IPS-15b (cell line): ENCODE data around the gene KCNH2.

Experiments
- H3K27me3 ChIP-seq: one replicate; pipeline ENCODE4 v1.6.1; 2013; ENCODE audit warnings: low read length; ENCODE audit not compliant: control insufficient read depth, insufficient read depth
- H3K36me3 ChIP-seq: one replicate; pipeline ENCODE4 v1.6.1; 2013; ENCODE audit warnings: low read length; ENCODE audit not compliant: control insufficient read depth, insufficient read depth
- H3K4me1 ChIP-seq: one replicate; pipeline ENCODE4 v1.6.1; 2013; ENCODE audit warnings: mild to moderate bottlenecking, low read length; ENCODE audit not compliant: control insufficient read depth, insufficient read depth
- H3K4me3 ChIP-seq: one replicate; pipeline ENCODE4 v1.5.1; 2013; ENCODE audit warnings: low read depth, low read length
- H3K9ac ChIP-seq: one replicate; pipeline ENCODE4 v1.6.1; 2013; ENCODE audit warnings: low read depth, mild to moderate bottlenecking, low read length
- H3K9me3 ChIP-seq: one replicate; pipeline ENCODE4 v1.6.1; 2013; ENCODE audit warnings: mild to moderate bottlenecking, low read length; ENCODE audit not compliant: control insufficient read depth, insufficient read depth

KCNH2 gene

DNA sequence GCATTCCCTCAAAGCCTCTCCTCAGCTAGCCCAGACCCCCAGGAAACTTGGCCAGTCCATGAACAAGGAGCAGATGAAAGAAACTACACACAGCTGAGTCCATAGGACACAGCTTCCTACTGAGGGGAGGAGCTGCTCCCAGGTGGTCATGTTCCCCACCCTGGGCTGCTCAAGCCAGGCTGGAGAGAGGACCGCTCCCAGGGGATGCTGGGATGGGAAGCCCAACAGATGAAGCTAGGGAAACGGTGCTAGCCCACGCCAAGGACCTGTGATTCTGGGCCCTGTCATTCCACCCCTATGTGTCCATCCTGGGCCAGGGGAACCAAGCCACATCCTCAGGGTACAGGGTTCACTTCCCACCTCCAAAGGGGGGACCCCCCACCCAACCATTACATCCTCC lies 19.0 kb downstream of the KCNH2 start:
- no peaks in the 10 kb centered on the region for H3K27me3 ChIP-seq
- no peaks in the 10 kb centered on the region for H3K36me3 ChIP-seq
- H3K4me1 ChIP-seq = peaks cover 2% of the 10 kb centered on the region
- H3K9ac ChIP-seq = no peak overlapping the region
- H3K9me3 ChIP-seq = no peaks in the 10 kb centered on the region
- no peak overlapping the region for H3K4me3 ChIP-seq

DNA sequence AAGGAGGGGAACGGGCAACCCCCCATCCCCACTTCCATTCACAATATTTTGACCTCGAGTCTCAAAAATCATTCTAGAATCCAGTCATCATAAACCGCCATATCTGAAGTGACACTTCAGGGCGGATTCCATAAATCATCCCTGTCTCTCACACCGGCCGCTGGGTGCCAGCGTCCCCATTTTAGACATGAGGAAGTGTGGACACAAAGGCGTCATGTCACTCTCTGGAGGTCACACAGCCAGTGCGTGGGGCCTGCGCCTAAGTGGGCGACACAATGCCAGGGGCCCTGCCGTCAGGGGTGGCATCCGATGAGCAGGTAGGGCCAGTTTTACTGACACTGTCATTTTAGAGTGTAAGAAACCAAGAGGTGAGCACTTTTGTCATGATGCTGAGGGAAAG lies 19.5 kb downstream of the KCNH2 start:
- H3K4me3 ChIP-seq = no peak overlapping the region
- peaks cover 2% of the 10 kb centered on the region for H3K4me1 ChIP-seq
- H3K36me3 ChIP-seq = no peaks in the 10 kb centered on the region
- no peaks in the 10 kb centered on the region for H3K9me3 ChIP-seq
- no peak overlapping the region for H3K9ac ChIP-seq
- H3K27me3 ChIP-seq = no peaks in the 10 kb centered on the region

DNA sequence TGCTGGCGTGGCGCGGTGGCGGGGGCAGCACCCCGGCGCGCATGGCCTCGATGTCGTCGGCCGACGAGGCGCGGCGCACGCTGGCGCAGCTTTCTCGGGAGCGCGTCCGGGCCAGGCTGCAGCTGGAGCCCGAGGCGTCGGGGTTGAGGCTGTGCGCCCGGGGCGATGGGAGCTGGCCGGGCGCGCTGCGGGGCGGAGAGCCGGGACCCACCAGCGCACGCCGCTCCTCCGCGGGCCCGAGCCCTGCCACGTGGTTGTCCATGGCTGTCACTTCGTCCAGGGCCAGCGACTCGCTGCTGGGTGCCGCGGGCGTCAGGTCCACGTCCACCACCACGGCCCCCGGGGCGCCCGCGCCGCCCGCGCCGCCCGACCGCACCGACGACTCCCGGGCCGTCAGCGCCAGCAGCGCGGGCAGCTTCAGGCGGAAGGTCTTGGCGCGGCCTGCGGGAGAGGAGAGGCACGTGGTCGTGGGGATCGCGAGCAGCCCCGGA lies 20.0 kb downstream of the KCNH2 start:
- H3K4me1 ChIP-seq = peaks cover 2% of the 10 kb centered on the region
- H3K9ac ChIP-seq = no peak overlapping the region
- no peaks in the 10 kb centered on the region for H3K9me3 ChIP-seq
- no peaks in the 10 kb centered on the region for H3K27me3 ChIP-seq
- no peaks in the 10 kb centered on the region for H3K36me3 ChIP-seq
- H3K4me3 ChIP-seq = no peak overlapping the region

DNA sequence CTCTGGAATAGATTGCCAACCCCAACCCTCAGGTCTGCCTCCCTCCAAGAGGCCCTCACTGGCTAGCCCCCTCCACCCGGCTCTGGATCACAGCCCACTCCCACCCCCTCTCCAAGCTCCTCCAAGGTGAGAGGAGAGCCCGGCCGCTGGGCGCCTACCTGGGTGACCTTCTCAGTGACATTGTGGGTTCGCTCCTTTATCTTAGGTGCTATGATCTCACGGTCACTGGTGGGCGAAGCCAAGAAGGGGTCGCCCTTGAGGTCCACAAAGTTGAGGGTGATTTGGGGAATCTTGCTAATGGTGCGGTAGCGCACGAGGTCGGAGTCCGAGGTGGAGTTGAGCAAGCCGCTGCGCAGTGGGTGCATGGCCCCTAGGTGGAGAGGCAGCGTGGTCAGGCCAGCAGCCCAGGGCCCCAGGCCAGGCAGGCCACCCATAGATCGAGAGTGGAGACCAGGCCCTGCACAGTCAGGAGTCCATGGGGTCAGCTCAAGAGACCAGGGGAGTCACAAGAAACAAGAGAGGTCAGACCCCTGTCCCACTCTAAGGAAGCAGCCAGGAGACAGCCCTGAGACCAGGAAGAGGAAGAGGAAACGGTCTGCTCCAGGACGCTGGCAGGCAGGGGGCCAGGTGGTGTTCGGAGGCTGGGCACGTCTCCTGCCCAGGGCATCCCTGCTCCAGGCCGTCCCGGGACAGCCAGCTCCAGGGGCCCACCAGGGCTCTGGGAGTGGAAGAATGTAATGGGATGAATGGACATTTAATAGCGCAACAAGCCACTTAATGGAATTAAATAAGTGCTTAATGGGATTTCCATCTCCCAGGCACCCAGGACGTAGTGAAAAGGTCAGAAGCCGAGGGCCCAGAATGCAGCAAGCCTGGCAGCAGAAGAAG lies 20.7 kb downstream of the KCNH2 start:
- Histone ChIP-seq H3K9ac (no peak overlapping the region), H3K9me3 (no peaks in the 10 kb centered on the region), H3K36me3 (no peaks in the 10 kb centered on the region), H3K4me1 (no peaks in the 10 kb centered on the region), H3K4me3 (no peak overlapping the region), H3K27me3 (no peaks in the 10 kb centered on the region)

DNA sequence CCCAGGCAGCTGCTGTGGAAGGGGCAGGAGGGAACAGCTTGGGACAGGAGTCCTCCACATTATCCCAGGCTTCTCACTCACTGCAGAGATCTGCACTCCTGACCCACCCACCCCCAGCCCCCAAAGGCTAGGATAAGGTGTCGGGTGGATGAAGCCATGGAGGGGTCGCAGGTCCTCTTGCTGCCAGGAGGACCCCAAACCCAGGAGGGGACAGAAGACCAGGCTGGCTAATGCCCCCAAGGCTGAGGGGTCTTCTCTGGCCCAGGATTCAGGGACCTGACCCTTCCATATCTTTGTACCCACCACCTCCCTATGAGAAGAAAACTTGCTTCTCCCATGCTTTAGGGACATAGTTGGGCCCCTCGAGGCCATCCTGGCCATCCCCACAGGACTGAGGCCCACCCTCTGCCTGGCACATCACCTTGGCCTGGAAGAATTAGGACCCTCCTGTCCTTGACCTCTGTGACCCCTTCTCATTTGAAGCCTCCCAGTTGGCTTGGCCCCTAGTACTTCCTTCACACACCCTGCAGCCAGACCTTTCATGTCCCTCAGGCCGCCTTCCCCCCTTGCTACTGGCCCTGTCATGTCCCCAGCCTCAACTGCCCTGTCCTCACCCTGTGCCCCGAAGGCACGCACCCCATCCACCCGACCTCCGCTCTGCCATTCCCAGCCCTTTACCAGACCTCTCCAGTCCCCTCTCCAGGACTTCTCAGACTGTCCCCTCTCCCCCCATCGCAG lies 21.6 kb downstream of the KCNH2 start:
- no peaks in the 10 kb centered on the region for H3K9me3 ChIP-seq
- H3K4me1 ChIP-seq = no peaks in the 10 kb centered on the region
- no peak overlapping the region for H3K9ac ChIP-seq
- no peak overlapping the region for H3K4me3 ChIP-seq
- H3K36me3 ChIP-seq = no peaks in the 10 kb centered on the region
- H3K27me3 ChIP-seq = no peaks in the 10 kb centered on the region

DNA sequence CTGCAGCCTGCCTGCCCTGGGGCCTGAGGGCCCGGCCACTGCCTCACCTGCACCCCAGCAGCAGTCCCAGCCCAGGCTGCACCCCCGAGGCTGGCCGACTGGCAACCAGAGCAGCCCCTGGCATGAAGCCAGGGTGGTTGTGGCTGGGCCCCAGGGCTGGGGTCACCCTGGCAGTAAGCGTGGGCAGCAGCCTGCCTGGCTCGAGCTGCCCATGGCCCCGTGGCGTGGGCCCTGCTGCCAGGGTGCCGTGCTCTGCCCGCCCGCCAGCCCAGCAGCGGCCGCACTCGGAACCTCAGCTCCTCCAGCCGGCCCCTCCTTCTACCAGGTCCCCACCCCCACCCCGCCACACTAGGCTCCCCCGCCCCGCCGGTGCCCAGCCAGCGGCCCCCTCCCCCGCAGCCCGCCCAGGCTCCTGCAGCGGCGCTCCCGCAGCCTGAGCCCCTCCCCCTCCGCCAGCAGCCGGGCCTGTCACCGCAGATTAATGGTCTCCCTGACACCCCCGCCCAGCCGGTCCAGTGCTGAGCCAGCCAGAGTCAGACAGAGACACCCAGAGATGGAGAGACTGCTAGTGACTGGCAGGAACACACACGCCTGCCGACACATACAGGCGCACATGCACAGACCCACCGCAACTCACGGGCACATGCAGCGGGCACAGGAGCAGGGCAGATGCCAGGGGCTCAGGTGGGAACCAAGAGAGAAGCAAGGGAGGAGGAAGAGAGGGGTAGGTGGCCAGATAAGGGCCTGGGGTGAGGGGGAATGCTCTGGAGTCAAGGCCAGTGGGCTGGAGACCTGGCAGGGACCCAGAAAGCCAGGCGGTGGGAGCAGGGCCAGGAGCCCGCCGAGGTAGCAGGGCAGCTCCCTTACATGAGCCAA lies 22.4 kb downstream of the KCNH2 start:
- Histone ChIP-seq H3K27me3 (no peaks in the 10 kb centered on the region), H3K36me3 (no peaks in the 10 kb centered on the region), H3K4me3 (no peak overlapping the region), H3K9ac (no peak overlapping the region), H3K9me3 (no peaks in the 10 kb centered on the region), H3K4me1 (no peaks in the 10 kb centered on the region)

DNA sequence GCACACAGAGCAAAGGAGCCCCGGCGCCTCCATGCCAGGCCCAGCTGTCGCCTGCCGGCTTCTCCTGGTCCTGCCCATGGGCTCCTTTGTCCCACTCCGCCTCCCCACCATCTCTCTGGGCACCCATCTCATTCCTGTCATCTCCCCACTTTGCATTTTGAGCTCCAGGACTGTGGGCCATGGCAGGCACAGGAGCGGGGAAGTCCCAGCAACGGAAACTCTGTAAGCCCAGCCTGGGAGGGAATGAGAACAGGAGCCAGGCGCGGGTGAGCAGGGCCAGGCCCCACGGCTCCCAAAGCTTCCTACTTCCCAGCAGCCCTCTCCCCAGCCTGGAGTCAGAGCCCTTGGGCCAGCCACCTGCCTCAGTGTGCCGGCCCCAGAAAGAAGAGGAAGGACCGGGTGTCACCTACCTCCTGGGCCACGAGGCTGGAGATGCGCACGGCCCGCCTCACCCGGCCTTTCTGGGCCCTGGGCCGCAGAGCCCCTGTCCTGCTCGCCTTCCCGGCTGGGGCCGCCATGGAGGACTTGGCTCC lies 23.1 kb downstream of the KCNH2 start:
- Histone ChIP-seq H3K4me3 (no peak overlapping the region), H3K9ac (no peak overlapping the region)

DNA sequence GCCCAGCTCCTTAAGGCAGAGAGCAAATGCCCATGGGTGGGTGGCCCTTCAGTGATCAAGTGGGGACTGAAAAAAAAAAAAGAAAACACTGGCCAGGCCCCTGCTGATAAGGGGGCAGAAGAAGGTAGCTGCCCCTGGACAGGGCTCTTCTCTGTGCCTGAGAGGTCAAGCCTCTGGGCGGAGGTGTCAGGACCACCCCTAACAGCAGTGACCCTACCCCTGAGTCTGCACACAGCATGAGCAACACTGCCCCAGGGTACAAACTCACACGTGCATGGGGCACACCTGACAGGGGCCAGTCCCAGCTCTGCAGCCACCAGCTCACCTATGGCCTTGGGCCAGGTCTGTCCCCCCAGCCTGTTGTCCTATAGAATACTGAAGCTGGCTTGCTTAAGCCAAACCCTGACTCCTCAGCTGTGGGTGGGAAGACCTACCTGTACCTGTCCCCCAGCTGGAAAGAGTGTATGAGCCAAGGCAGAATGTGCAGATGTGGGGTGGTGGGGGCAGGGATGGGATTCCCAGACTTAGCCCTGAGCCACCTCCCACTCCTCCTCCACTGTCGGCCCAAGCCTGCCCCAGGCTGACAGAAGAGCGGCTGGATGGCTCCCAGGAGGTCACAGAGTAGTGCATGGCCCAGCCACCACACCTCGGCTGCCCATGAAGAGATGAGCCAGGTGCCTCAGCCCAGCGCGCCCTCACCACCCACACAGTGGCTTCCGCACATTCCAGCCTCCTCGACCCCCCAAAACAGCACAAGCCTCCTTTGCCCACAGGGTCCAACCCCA lies 23.7 kb downstream of the KCNH2 start:
- H3K27me3 ChIP-seq = no peaks in the 10 kb centered on the region
- no peak overlapping the region for H3K4me3 ChIP-seq
- H3K9me3 ChIP-seq = no peaks in the 10 kb centered on the region
- H3K4me1 ChIP-seq = no peaks in the 10 kb centered on the region
- H3K9ac ChIP-seq = no peak overlapping the region
- H3K36me3 ChIP-seq = no peaks in the 10 kb centered on the region

More for the DNA sequence above, 23.1 kb downstream of the KCNH2 start:
- H3K36me3 ChIP-seq = no peaks in the 10 kb centered on the region
- H3K9me3 ChIP-seq = no peaks in the 10 kb centered on the region
- H3K27me3 ChIP-seq = no peaks in the 10 kb centered on the region
- H3K4me1 ChIP-seq = no peaks in the 10 kb centered on the region

DNA sequence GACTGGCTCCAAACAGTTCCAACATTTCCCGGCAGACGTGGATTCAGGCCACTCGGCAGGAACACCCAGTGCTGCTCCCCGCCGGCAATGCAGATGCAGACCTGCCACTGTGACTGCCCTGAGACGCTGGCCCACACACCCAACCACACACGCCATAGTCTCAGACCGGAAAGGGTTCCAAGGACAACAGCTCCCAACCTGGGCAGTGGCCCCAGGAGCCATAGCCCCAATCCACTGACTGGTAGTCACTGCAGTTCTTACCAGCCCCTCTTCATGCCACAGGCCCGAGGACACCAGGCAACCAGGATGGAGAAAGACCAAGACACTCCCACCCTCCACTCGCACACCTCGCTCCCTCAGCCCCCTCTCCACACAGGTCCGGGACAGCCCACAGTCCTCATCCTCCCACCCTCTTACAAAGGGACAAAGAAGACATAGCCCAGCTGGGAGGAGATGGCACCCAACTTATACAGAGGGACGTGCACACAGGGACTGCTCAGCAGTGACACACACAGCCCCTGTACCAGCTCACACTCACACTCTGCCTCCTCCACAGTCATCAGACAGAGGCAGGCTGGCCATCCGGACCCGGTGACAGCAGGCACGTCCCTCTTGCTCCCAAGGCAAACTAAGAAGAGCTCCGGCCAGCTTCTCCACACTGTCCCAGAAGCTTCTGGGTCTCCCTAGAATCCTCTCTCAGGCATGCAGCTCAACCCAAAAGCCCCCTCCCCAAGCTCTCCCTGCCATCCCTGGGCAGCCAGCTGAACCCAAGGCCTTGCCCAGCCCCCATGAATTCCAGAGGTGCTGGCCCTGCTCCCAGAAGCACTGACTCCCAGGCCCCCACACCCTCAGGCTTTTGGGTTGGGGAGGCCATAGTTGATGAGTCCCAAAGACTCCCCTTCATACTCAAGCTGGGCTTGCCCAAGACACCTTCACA lies 24.8 kb downstream of the KCNH2 start:
- peaks cover 5% of the 10 kb centered on the region for H3K27me3 ChIP-seq
- H3K4me1 ChIP-seq = peaks cover 4% of the 10 kb centered on the region
- no peak overlapping the region for H3K9ac ChIP-seq
- no peak overlapping the region for H3K4me3 ChIP-seq
- no peaks in the 10 kb centered on the region for H3K9me3 ChIP-seq
- H3K36me3 ChIP-seq = no peaks in the 10 kb centered on the region
